ENCODE data around the gene TTLL13. TPM values are rescaled to one million over a fixed set of nuclear protein-coding genes. Genes with fewer than 3 reads are reported as not detected.

Gene TTLL13
- total RNA-seq, 1 experiment from 2014 or later = 0.39 TPM

GRCh38 chr15:90221246-90221900, 28.0 kb upstream of the TTLL13 start:
- ChIA-PET POLR2A (interaction anchor here (0.6 to 1.1 kb wide), 3 partner anchors 37 to 78 kb away, joined by 3 to 12 read pairs (median 5); no protein-coding TSS in a partner anchor), CTCF (interaction anchor here (0.6 to 1.2 kb wide), 9 partner anchors 9 to 323 kb away, joined by 3 to 5 read pairs (median 3); partner anchors contain the start of genes SEMA4B and TTLL13)
- Histone ChIP-seq H3K4me1 (ENCODE audit: control insufficient read depth, insufficient read depth, low read length) (peaks cover 96% of the 10 kb centered on the region), H3K4me3 (ENCODE audit: low read depth in 2 of 2, low read length in 2 of 2) (no peak overlapping the region), H3K36me3 (ENCODE audit: control insufficient read depth, insufficient read depth, low read length) (peaks cover 34% of the 10 kb centered on the region), H3K27ac (ENCODE audit: low read length) (peak overlapping the region; percentile 99), H3K9me3 (ENCODE audit: control insufficient read depth, insufficient read depth, low read depth, low read length) (no peaks in the 10 kb centered on the region), H3K27me3 (ENCODE audit: control insufficient read depth, insufficient read depth, low read length) (no peaks in the 10 kb centered on the region)
- no TSS peak for BruUV-seq (replicated peaks)
- intact Hi-C loops (cut with micrococcal nuclease; ENCODE audit: unreplicated experiment) (no loop called here), in situ Hi-C loops (cut with HindIII; ENCODE audit: low pct_unique_long_range_greater_than_20kb, low sequenced_read_pairs) (no loop called here)
- TF ChIP-seq POLR2AphosphoS5 (IDR thresholded peaks at IDR 0.05; ENCODE audit: low read depth, low read length) = peak; percentile 54; the same call in 1 of the 2 replicates
- no peak for TF ChIP-seq SIN3A (IDR thresholded peaks at IDR 0.05; ENCODE audit: borderline replicate concordance, insufficient read depth, low read depth, low read length)
- DNase-seq (ENCODE audit: low read depth, low spot score) (no peak), ATAC-seq (peak; percentile 64)

GRCh38 chr15:90222547-90222946, 26.8 kb upstream of the TTLL13 start:
- Histone ChIP-seq H3K4me3 (ENCODE audit: low read depth in 2 of 2, low read length in 2 of 2) (no peak overlapping the region), H3K27ac (ENCODE audit: low read length) (peak overlapping the region; percentile 99), H3K36me3 (ENCODE audit: control insufficient read depth, insufficient read depth, low read length) (peaks cover 32% of the 10 kb centered on the region), H3K9me3 (ENCODE audit: control insufficient read depth, insufficient read depth, low read depth, low read length) (no peaks in the 10 kb centered on the region), H3K4me1 (ENCODE audit: control insufficient read depth, insufficient read depth, low read length) (peaks cover 98% of the 10 kb centered on the region), H3K27me3 (ENCODE audit: control insufficient read depth, insufficient read depth, low read length) (no peaks in the 10 kb centered on the region)
- CTCF ChIA-PET = interaction anchor here (0.7 kb wide), 1 partner anchor 177 kb away, joined by 4 read pairs; no protein-coding TSS in a partner anchor
- in situ Hi-C loops (cut with HindIII; ENCODE audit: low pct_unique_long_range_greater_than_20kb, low sequenced_read_pairs) = no loop called here
- BruUV-seq (replicated peaks) = no TSS peak
- no peak for ATAC-seq
- no peak for DNase-seq (ENCODE audit: low read depth, low spot score)
- TF ChIP-seq REST (IDR thresholded peaks at IDR 0.05; ENCODE audit: insufficient read depth in 1 of 2, low read depth in 2 of 2, low read length in 1 of 2) = no peak
- no peak for TF ChIP-seq TCF7L2 (IDR thresholded peaks at IDR 0.05; ENCODE audit: low read depth, low read length)
- TF ChIP-seq POLR2AphosphoS5 (IDR thresholded peaks at IDR 0.05; ENCODE audit: low read depth, low read length) = peak; percentile 63; the same call in 1 of the 2 replicates
- TF ChIP-seq SIN3A (IDR thresholded peaks at IDR 0.05; ENCODE audit: borderline replicate concordance, insufficient read depth, low read depth, low read length) = no peak
- TF ChIP-seq CTCF (IDR thresholded peaks at IDR 0.05) = no peak
- intact Hi-C loops (cut with micrococcal nuclease; ENCODE audit: unreplicated experiment) = no loop called here
- POLR2A ChIA-PET = no interaction called here
